ENCODE data around the gene VSIG4.
A peak's percentile ranks its signal among the peaks of the same experiment; 100 is the strongest.

The VSIG4 gene

DNA sequence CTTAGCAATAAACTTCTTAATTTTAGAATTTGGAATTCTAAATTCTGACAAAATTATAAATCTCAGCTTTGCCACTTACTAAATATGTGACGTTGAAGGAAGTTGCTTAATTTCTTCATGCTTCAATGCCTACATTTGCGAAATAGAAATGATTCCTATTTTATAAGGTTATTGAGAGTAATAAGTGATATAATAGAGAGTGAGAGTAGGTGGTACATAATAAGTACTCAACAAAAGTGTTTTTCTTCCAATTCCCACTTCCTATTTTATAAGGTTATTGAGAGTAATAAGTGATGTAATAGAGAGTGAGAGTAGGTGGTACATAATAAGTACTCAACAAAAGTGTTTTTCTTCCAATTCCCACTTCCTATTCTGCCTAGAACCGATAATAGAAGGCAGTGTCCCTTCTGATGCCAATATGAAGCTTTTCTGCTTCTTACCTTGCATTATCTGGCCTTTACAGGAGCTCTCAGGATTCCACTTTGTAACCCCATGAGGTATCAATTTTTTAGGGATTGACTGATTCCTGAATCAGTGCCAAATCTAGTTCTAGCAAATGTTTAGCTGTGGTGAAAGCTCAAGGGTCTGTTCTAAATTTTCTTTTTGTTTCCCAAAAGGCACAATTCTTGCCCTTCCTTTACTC is 31.4 kb downstream of the VSIG4 start:
- no peak for DNase-seq (ENCODE audit: low spot score)

DNA sequence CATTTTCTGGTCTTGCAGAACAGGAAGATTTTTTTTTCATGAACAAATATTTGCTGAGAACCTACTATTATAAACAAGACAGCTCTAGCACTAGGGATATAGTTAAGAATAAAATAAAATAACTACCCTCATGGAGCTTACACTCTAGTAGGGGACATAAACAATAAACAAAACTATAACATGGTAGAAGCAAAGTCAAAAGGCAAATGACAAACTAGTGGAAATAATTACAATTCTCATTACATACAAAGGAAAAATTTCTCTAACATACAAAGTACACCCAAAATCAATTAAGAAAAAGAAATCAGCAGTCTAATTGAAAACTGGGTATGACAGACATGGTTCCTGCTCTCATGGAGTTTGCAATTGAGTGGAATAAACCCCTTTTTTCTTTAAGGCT is 32.0 kb downstream of the VSIG4 start:
- no peak for DNase-seq (ENCODE audit: low spot score)

DNA sequence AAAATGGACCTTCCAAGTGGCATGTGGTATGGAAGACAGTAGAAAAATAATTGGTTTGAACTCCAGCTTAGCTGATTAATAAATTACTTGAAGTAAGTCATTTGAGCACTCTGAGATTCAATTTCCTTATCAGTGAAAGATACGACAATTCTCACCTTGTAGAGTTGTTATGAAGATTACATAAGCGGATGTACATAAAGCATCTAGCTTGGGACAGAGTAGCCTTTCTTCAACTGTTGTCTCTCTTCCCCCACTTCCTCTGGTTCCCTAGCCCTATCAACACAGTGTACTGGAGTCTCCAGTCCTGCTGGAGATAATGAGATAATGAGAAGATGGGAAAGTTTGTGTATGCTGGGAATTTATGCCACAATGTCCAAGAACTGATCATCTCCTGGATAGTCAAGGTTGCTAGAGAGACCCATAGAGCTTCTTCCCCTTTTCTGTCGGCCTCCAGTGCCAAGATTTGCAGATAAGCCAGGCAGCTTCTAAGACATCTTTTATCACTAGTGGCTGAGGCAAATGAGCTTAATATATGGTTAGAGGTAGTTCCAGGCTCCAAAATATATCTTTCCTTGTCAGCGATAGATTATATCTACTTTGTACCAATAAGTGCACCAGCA is 33.9 kb downstream of the VSIG4 start:
- DNase-seq (ENCODE audit: low spot score) = no peak

DNA sequence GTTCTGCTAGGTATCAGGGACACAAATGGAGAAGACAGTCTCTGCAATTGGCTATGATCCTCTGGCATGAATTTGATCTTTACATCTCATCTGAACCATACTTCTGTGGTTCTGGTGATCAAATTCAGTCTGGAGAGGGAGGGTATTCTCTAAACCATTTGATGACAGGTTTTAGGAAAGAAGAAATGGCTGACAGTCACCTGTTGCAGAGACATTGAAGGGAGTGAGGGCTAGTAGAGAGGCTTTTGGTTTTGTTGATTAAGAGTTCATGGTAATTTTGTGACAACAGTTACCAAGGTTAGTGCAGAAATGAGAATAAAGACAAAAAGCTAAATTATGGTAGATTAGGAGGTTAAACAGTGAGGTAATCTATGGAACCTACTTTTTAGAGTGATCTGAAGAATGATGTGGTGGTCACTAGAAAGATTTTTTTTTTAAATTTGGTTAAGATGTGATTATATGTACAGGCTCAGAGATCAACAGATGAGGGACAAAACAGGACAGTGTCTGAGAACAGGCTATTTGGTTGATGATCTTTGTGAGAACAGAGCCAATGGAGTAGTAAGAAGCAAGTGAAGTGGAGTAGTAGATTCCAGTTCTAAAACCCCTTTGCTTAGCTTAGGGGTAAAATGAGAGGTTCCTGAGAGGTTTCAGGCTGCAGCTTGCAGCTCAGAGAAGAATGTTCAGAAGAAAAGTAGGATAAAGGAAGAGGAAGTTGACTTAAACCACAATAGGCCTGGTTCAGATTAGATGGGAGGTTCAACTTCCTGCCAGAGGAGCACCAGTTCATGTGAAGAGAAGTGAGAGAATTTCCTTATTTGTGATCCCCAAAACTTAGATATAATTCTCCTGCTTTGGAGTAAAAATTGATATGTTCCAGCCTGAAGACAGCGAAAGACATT is 34.7 kb downstream of the VSIG4 start:
- no peak for DNase-seq (ENCODE audit: low spot score)

DNA sequence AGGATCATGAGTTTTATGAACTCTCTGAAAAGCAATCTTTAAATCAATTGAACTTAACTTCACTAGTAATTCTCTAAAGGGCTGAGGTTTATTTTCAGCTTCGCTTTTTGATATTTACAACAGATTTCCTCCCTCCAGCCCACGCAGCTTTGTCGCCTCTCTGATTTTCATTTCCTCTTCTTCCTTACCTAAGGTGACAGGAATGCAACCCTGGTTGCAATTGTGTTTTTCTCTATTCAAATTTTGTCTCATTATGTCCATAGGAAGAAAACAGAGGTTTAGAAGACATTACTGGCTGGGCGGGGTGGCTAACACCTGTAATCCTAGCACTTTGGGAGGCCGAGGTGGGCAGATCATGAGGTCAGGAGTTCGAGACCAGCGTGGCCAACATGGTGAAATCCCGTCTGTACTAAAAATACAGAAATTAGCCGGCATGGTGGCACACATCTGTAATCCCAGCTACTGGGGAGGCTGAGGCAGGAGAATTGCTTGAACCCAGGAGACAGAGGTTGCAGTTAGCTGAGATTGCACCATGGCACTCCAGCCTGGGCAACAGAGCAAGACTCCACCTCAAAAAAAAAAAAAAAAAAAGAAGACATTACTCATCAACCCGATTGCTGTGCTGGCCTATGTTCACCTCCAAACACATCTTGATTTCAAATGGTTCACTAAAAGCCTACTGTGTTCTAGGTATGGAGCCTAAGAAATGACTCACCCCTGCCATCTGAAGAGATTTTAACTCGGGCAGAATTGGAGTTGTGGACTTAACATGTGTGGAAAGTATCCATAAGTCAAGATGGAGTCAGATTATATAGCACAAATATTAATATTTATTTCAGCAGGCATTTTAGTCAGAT is 36.8 kb downstream of the VSIG4 start:
- DNase-seq (ENCODE audit: low spot score) = no peak

DNA sequence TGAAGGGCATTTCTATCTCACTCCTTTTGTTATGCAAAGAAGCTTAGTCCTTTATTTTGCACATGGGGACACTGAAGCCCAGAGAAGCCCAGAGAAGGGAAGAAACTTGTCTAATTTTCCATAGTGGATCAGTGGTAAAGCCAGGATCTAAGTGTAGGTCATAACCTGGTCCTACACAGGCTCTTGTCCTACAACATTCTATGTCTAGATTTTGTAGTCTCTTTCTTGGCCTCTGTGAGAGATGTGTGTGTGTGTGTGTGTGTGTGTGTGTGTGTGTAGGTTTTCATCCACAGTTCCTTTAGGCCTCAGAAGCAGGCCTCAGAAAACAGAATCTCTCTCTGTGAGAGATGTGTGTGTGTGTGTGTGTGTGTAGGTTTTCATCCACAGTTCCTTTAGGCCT is 38.3 kb downstream of the VSIG4 start:
- no peak for DNase-seq (ENCODE audit: low spot score)

DNA sequence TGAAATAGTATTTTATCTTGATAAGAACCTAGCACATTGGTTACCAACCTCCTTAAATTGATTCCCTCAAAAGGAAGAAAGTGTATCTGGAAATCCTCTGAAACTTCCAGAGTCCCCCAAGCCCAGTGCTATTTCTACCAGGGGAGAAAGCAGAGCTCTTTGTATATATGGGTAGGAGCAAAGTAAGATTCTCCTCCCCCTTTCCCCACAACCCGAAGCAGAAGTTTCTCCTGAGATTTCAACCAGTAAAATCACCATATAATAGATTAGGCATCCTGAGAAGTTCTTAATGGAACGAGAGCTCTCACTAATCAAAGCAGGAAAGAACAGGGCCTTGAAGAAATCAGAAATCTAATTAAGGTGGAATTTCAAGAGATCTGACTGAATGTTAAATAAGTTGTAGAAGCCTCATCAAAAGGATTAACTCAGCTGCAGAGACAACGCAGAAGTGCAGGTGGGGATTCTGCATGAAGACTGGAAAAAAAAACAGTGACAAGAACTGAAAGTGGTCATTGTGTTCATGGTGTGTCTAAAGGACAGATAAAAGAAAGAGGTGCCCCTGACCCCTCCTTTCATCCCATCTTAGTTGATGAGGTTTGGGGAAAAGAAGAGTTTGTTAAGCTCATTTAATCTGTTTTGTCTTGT is 39.1 kb downstream of the VSIG4 start:
- no peak for DNase-seq (ENCODE audit: low spot score)

DNA sequence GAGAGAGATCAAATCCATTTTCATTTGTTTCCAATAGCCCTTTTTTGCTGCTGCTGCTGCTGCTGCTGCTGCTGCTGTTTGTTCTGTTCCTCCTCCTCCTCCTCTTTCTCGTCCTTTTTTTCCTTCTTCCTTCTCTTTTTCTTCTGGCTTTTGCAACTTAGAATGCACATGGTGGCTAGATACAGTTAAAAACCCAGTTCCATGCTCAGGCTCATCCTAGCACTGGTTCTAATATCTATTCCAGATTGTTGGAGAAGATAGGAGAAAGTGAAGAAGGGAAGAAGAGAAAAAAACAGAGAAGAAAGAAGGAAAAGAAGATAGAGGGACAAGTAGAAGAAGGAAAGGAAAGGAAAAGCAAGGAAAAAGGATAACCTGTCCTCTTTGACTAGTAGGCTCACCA is 39.7 kb downstream of the VSIG4 start:
- no peak for DNase-seq (ENCODE audit: low spot score)

DNA sequence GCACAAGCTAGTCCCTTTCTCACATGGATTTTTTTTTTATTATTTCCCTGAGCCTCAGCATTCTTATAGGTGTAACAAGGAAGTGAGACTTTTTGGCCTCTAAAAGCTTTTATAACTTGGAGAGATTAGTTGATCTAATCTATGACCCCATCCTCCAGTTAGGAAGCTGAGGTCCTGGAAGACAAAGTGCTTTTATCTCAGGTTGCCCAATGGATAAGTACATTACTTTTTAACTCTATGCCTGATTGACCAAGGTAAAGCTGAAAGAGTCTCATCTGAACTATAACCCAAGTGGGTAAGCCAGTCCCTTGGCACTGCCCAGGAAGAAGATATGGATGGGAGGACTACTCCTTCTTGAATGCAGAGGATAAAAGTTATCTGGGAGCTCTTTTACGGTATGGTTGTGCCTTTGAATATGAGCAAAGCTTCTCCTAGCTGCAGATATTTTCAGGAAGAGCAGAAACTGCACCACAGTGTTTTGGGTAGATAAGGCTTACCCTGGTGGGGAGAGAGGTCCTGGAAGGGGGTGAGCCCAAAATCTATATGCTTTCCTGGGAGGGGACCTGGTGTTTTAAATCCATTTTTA is 40.2 kb downstream of the VSIG4 start:
- DNase-seq (ENCODE audit: low spot score) = no peak

DNA sequence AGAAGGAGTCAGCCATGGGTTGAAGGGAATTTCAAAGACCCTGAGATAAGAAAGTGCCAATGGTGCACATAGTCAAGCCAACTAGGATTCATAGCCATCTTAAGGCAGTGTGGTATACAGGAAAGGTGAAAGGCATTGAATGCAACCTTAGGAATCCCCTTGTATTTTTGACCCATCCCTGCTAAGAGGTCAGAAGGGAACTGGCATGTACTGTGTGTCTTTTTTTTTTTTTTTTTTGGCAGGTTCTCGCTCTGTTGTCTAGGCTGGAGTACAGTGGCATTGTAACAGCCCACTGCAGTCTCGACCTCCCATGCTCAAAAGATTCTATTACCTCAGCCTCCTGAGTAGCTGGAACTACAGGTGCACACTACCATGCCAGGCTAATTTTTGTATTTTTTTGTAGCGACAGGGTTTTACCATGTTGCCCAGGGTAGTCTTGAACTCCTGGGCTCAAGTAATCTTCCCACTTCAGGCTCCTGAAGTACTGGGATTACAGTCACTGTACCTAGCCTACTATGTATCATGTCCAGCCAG is 40.8 kb downstream of the VSIG4 start:
- DNase-seq (ENCODE audit: low spot score) = no peak

DNA sequence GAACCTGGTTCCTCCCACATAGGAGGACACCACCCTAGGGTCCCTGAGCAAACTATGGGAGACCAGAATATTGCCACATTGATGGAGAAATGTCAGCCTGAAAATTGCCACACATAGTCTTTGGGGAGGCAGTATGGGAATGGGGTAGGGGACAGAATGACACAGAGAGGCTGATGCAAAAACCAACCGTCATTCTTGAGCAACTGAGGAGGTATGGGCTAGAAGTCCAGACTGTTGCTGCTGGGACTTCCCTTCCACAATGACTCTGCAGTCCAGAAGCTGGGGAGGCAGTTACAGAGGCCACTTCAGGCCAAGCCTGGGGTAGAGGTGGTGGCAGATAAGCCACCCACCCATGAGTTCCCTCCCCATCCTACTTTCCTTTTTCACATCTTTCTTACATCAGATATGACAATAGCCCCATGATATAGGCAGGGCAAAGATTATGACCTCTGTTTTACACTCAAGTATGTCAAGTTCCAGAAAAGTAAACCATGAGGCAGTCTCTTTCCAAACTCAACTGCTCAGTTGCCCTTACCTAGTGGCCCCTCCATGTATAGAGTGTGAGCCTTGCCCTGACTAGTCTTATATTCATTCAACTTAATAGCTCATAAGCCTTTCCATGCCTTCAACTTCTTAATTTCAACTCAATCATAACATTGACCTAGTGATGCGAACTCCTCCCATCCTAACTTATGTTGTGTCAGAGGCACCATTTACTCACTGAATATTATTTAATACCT is 41.7 kb downstream of the VSIG4 start:
- DNase-seq (ENCODE audit: low spot score) = no peak

DNA sequence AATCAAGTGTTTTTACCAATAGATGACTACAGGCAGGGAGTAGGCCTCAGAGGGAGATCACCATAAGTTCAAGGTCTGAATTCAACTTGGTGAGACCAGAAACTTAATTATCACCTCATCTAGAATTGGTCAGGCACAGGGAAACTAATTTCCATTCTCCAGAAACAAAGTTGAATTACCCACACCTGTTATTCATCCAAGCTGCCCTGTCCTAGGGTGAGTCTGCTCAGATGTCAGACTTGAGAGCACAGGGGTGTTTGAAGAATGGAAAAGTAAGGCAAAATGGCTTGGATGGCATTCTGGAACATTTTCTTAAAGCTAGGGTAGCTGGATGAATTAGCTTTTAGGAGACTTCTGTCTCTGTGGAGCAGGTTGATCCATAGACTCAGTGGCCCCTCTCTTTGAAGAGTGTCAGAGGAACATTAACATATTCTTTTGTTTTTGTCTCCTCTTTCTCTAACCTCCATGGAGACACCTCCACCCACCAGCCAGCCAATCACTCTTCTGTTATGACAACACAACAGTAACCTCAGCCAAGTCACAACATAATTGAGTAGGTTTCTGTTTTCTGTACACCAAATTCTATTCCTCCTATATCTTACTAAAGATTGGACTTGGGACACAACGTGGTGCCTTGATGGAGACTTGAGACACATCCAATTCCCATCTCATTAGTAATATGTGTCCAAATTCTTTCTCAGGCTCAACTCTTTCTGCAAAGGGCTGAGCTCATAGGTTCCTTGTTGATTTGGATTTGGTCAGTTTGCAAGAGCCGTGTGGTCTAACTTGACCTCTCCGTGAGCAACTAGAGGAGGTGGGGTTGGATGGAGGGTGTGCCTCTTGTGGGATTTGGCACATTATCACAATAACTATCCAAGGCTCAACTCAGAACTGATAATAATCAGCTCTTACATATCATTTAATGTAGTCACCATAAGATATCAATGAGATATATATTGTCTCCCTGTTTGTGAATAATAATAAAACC is 45.1 kb downstream of the VSIG4 start:
- no peak for DNase-seq (ENCODE audit: low spot score)

DNA sequence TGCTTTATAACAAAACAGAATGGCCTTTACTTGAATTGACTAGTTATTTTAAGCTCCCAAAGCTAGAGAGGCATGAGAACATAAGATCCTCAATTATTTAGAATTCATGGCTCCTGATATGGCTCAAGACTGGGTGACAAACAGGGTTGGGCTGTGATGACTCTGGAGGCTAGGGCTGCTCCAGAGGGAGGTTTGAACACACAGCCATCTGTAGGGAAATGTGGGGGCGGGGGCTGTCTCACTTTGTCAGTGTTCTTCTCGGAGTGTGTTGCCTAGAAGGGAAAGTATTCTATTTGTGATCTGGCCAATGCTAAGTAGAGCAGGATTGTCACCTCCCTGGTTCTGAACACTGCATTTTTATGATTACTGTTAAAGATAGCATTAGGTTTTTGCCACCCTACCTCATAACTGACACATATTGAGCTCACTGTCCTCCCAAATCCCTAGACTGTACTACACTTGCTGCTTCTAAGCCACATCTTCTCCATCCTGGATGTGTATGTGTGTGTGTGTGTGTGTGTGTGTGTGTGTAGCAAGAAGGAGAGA is 45.9 kb downstream of the VSIG4 start:
- DNase-seq (ENCODE audit: low spot score) = no peak

DNA sequence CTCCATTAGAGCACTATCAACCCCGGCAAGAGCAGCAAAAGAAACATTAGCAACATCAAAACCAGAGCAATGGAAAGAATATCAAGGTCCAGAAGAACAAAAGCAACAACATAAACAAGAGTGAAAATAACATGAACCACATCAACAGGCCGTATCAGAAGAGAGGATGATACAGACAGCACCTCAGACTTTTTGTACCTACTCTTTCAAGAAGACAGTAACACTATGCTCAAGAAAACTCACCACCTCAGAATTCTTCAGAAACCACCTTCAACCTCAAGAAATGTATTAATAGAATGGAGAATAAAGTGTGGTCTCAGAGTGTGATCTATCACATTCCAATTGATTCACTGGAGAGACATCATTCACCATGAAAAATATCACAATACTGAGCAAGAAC is 46.5 kb downstream of the VSIG4 start:
- DNase-seq (ENCODE audit: low spot score) = no peak

DNA sequence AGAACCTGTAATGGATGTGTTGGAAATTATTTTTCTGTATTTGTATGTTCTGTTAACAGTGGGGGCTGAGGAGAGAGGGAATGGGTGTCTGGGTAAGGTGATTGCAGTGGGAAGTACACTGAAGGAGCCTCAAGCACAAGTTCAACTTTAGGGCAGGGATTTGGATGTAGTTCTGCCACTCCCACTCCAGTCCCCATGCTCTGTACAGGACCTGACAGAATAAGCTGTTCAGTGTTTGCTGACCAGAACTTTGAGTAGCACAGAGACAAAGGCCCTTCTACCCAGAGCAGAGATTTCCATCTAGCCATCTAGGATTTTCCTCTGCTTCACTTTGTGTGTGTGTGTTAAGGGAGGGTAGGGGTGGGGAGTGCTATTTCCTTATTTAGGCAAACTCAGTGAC is 49.2 kb downstream of the VSIG4 start:
- no peak for DNase-seq (ENCODE audit: low spot score)

DNA sequence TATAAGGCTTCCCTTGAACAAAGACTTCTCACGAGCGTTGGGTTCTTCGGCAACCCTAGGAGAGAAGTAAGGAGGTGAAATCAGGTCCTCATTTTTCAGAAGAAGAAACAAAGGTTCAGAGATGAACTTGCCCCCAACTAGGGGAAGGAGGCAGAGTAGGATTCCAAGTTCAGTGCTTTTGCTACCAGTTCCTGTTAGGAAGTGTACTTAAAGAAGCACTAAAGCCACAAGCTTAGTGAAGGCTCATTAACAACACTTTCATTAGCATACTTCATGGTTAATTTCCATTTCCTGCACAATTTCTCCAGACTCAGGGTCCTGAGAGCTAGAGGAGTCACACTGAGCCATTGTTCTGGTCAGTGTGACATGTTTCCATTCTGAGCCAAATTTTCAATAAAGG is 52.1 kb downstream of the VSIG4 start:
- no peak for DNase-seq (ENCODE audit: low spot score)

DNA sequence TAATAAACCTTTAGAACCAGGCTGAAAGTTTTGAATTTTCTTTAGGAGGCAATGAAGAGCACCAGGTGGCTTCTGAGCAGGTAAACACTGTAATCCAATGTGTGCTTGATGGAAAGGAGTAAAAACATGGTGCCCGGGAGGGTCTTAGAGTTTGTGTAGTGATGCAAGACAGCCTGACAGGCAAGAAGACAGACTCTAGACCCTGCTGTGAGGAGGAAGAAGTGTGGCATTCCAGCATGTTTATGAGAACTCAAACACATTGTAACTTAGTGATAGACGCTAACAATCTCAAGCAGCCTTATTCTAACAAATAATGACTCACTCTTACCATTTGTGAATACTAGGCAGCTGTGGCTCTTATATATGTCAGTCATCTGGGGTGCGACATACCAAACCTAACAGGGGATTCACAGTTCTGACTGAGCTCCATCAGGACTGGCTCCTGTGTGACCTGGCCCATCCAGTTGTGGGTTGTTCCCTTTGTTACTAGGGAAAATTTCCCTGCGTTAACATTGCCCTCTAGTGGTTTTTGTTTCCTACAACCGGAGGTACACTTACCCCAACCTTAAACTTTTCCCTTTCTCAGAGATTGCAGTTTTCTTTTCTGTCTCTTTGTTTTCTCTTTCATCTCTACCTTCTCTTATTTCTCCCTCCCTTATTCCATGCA is 53.8 kb downstream of the VSIG4 start:
- peak; percentile 12 for DNase-seq (ENCODE audit: low spot score)

DNA sequence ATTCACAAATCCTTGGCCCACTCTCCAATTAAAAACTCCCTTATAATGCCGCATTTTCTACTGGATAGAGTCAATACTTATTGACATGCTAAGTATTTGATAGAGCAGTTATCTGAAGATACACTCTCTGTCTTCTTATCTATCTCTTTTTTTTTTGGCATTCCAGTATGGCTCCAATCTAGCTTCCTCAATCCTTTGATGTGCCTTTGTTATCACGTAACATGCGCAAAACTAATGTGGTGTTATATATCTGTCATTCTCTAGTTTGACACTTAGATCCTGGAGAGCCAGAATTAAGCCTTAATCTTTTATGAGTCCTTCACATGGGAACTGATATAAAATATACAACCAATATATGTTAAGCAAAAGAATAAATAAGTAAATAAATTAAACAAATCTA is 54.7 kb downstream of the VSIG4 start:
- DNase-seq (ENCODE audit: low spot score) = no peak
